Ishikawa (cell line): ENCODE data around the gene NF1.

ENCODE experiments used
- CEBPB ChIP-seq: IDR thresholded peaks from 2 replicates; pipeline ENCODE4 v1.6.1; 2012
- CREB1 ChIP-seq: IDR thresholded peaks from 2 replicates; pipeline ENCODE4 v1.6.1; 2012; ENCODE audit warnings: low read depth
- EGR1 ChIP-seq: IDR thresholded peaks from 2 replicates; pipeline ENCODE4 v1.6.1; 2012
- EP300 ChIP-seq: IDR thresholded peaks from 2 replicates; pipeline ENCODE4 v1.6.1; 2012; ENCODE audit warnings: borderline replicate concordance
- FOXM1 ChIP-seq: IDR thresholded peaks from 2 replicates; pipeline ENCODE4 v1.6.1; 2012; ENCODE audit warnings: low read depth, borderline replicate concordance
- NFIC ChIP-seq: IDR thresholded peaks from 2 replicates; pipeline ENCODE4 v1.6.1; 2012
- RAD21 ChIP-seq: IDR thresholded peaks from 2 replicates; pipeline ENCODE4 v1.6.1; 2012; ENCODE audit warnings: low read depth
- TAF1 ChIP-seq: IDR thresholded peaks from 2 replicates; pipeline ENCODE4 v1.6.1; 2012; ENCODE audit warnings: low read depth, mild to moderate bottlenecking
- TCF12 ChIP-seq: IDR thresholded peaks from 2 replicates; pipeline ENCODE4 v1.6.1; 2012; ENCODE audit warnings: low read depth
- TEAD4 ChIP-seq: IDR thresholded peaks from 2 replicates; pipeline ENCODE4 v1.6.1; 2012
- YY1 ChIP-seq: IDR thresholded peaks from 2 replicates; pipeline ENCODE4 v1.6.1; 2012; ENCODE audit warnings: low read depth
- ZBTB7A ChIP-seq: IDR thresholded peaks from 2 replicates; pipeline ENCODE4 v1.6.1; 2012; ENCODE audit warnings: low read depth
- TF ChIP-seq, protein P1 (sequence below): IDR thresholded peaks from 2 replicates; pipeline ENCODE4 v1.6.1; 2012
- TF ChIP-seq, protein P2 (sequence below): IDR thresholded peaks from 2 replicates; pipeline ENCODE4 v1.6.1; 2012; ENCODE audit warnings: low read depth, mild to moderate bottlenecking
- TF ChIP-seq, protein P3 (sequence below): IDR thresholded peaks from 2 replicates; pipeline ENCODE4 v1.6.1; 2012

NF1 gene

DNA sequence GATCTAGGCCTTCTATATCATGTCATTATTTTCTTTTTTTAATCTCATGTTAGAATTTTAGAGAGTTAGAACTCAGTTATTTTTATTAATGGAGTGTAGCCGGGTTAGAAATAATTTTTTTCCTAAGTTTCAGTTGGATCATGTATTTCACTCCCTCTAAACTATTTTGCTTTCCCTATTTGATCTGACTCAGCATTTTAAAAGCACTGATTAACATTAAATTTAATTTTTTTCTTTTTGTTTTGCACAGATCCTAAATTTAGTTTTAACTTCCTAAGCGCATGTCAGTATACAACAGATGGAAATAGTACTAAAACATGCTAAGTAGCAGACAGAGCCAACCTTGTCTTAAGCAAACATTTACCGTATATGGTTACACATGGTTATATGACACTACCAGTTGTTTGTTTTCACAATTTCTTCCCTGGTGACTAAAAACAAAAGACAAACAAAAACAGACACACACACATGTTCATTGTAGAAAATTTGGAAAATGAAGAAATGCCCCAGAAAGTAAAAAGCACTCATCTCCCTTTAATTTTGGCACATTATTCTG is 263.1 kb downstream of the NF1 start:
- TF ChIP-seq, protein P1, sequence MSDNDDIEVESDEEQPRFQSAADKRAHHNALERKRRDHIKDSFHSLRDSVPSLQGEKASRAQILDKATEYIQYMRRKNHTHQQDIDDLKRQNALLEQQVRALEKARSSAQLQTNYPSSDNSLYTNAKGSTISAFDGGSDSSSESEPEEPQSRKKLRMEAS, result no peak
- TF ChIP-seq RAD21 (no peak), TAF1 (no peak), TEAD4 (no peak), NFIC (no peak), TCF12 (no peak), YY1 (no peak), FOXM1 (no peak), EP300 (no peak), ZBTB7A (no peak), EGR1 (no peak), CEBPB (no peak)
- TF ChIP-seq, protein P2, sequence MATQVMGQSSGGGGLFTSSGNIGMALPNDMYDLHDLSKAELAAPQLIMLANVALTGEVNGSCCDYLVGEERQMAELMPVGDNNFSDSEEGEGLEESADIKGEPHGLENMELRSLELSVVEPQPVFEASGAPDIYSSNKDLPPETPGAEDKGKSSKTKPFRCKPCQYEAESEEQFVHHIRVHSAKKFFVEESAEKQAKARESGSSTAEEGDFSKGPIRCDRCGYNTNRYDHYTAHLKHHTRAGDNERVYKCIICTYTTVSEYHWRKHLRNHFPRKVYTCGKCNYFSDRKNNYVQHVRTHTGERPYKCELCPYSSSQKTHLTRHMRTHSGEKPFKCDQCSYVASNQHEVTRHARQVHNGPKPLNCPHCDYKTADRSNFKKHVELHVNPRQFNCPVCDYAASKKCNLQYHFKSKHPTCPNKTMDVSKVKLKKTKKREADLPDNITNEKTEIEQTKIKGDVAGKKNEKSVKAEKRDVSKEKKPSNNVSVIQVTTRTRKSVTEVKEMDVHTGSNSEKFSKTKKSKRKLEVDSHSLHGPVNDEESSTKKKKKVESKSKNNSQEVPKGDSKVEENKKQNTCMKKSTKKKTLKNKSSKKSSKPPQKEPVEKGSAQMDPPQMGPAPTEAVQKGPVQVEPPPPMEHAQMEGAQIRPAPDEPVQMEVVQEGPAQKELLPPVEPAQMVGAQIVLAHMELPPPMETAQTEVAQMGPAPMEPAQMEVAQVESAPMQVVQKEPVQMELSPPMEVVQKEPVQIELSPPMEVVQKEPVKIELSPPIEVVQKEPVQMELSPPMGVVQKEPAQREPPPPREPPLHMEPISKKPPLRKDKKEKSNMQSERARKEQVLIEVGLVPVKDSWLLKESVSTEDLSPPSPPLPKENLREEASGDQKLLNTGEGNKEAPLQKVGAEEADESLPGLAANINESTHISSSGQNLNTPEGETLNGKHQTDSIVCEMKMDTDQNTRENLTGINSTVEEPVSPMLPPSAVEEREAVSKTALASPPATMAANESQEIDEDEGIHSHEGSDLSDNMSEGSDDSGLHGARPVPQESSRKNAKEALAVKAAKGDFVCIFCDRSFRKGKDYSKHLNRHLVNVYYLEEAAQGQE, result no peak
- TF ChIP-seq, protein P3, sequence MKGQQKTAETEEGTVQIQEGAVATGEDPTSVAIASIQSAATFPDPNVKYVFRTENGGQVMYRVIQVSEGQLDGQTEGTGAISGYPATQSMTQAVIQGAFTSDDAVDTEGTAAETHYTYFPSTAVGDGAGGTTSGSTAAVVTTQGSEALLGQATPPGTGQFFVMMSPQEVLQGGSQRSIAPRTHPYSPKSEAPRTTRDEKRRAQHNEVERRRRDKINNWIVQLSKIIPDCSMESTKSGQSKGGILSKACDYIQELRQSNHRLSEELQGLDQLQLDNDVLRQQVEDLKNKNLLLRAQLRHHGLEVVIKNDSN, result no peak

DNA sequence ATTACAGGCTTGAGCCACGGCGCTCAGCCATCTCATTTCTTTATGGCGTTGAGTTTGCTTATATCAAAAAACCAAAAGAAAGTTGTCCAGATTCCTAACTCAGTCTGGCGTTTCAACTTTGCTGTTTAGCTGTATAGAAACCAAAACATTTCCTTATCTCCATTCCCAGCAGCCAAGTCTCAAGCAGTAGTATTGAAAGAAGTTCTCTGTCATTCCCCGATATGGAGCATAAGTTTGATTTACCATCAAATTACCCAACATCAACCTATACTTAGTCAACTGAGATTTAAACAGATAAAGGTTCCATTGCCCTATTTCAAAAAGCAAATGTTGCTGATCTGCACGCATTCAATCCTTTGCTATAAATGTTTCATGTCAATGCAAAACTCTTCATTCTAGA is 269.2 kb downstream of the NF1 start:
- TF ChIP-seq TAF1 (no peak), YY1 (no peak), EP300 (no peak), FOXM1 (no peak), RAD21 (no peak), CREB1 (no peak), TCF12 (no peak), EGR1 (no peak), CEBPB (no peak), NFIC (no peak), TEAD4 (no peak), ZBTB7A (no peak)
- TF ChIP-seq, protein P1, result no peak
- TF ChIP-seq, protein P3, result no peak
- TF ChIP-seq, protein P2, result no peak

DNA sequence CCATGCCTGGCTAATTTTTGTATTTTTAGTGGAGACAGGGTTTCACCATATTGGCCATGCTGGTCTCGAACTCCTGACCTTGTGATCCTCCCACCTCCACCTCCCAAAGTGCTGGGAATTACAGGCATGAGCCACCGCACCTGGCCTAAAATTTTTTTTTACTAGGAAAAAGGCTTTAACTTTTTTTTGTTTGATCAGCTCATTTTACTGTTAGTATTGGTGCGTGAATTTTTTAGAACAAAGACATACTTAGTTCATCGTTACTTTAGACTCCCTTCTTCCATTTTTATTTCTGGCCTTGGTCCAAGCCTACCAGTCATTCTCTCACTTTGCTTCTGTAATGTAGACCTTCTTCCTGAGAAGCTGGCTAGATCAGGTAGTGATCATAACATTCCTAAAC is 271.3 kb downstream of the NF1 start:
- TF ChIP-seq, protein P2, result no peak
- TF ChIP-seq TEAD4 (no peak), EGR1 (no peak), CEBPB (no peak), TCF12 (no peak), ZBTB7A (no peak), CREB1 (no peak), TAF1 (no peak), NFIC (no peak), FOXM1 (no peak), RAD21 (no peak), EP300 (no peak), YY1 (no peak)
- TF ChIP-seq, protein P3, result no peak
- TF ChIP-seq, protein P1, result no peak

DNA sequence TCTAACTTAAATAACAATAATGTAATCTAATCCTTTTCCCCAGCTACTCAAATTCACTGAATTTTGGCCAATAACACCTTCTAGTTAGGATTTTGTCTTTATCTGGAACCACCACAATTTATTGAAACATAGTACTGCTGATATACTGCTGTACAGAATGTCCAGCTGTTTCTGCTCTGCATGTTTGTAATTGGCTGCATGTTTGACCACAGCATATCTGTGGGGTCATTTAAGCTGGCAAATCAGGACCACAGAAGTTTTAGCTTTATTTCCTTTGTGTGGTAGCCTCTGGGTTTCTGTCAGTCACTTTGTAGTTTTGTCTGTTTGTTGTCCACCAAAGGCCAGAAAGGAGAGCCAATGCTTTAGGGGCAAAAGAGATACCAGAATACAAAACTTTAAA is 274.5 kb downstream of the NF1 start:
- TF ChIP-seq RAD21 (no peak), EP300 (no peak), CEBPB (no peak), CREB1 (no peak), TEAD4 (no peak)
- TF ChIP-seq, protein P3, result no peak
